Lower leg skin (tissue), 4 donors: ENCODE measurements around the gene UNC50. TPM values are rescaled to one million over a fixed set of nuclear protein-coding genes. Genes with fewer than 3 reads are reported as not detected.
"Not testable (repeated sequence)": the region's sequence is repeated elsewhere in the genome, so short reads cannot be mapped to it uniquely, and the experiment has no call there.

Experiments used
- DNase-seq, 2 donors: peaks; one replicate each; pipeline ENCODE4 v3.0.0-alpha.2; 2019; ENCODE audit warnings: low spot score in 2 of 2
- H3K4me3 ChIP-seq: fragments of 200-600 bp; sonication (generic); 2 replicates; pipeline ENCODE4 v1.5.1; 2017; ENCODE audit warnings: mild to moderate bottlenecking, low read depth; ENCODE audit not compliant: poor library complexity, severe bottlenecking
- CTCF ChIP-seq, 3 donors: fragments of 450-650 bp; IDR thresholded peaks; one replicate each; pipeline ENCODE4 v1.5.1; 2016; ENCODE audit warnings: antibody characterized with exemption in 3 of 3, mild to moderate bottlenecking in 3 of 3, moderate library complexity in 2 of 3
- POLR2A ChIP-seq, 2 donors: fragments of 450-650 bp; IDR thresholded peaks; one replicate each; pipeline ENCODE4 v1.6.1; 2016 to 2017; ENCODE audit warnings: antibody characterized with exemption in 2 of 2, mild to moderate bottlenecking in 1 of 2, moderate library complexity in 1 of 2
- WGBS, 2 donors: methylation state at CpG; one replicate each; pipeline ENCODE4 v1.1.5; 2018; 5-methylcytosine and 5-hydroxymethylcytosine counted together
- intact Hi-C: fragments of 100-400 bp; cut with DNase I; formaldehyde crosslinking; loops from one replicate; pipeline ENCODE4 v1.15.0; 2023; ENCODE audit warnings: low total_unique reads
- total RNA-seq, 4 donors: library from RNA; depleted of rRNA; stranded (reverse); fragments of >200 nt; gene quantifications; one replicate each; pipeline ENCODE4 v1.1.0, GENCODE V29; 2016

The UNC50 gene
- total RNA-seq, 4 donors from 2014 or later, result 38.1 to 52.0 (median 44.2) TPM

- peak in 1 of 2 donors; percentile 76 for DNase-seq
- TF ChIP-seq POLR2A (IDR thresholded peaks at IDR 0.05) (no peak), CTCF (IDR thresholded peaks at IDR 0.05) (no peak)
- H3K4me3 ChIP-seq, result no peak overlapping the region
- WGBS, 2 donors, result 93 to 95% methylated on average over 8 of the region's 8 CpGs
- intact Hi-C loops, result no loop called here
Observed at GRCh38 chr2:98592565-98592964, 15.8 kb upstream of the UNC50 start.

DNA sequence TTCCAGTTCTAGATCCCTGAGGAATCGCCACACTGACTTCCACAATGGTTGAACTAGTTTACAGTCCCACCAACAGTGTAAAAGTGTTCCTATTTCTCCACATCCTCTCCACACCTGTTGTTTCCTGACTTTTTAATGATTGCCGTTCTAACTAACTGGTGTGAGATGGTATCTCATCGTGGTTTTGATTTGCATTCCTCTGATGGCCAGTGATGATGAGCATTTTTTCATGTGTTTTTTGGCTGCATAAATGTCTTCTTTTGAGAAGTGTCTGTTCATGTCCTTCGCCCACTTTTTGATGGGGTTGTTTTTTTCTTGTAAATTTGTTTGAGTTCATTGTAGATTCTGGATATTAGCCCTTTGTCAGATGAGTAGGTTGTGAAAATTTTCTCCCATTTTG lies 13.7 kb upstream of the UNC50 start:
- H3K4me3 ChIP-seq, DNase-seq, intact Hi-C loops: not testable (repeated sequence)
- 94 to 97% methylated on average over 4 of the region's 4 CpGs for WGBS, 2 donors

DNA sequence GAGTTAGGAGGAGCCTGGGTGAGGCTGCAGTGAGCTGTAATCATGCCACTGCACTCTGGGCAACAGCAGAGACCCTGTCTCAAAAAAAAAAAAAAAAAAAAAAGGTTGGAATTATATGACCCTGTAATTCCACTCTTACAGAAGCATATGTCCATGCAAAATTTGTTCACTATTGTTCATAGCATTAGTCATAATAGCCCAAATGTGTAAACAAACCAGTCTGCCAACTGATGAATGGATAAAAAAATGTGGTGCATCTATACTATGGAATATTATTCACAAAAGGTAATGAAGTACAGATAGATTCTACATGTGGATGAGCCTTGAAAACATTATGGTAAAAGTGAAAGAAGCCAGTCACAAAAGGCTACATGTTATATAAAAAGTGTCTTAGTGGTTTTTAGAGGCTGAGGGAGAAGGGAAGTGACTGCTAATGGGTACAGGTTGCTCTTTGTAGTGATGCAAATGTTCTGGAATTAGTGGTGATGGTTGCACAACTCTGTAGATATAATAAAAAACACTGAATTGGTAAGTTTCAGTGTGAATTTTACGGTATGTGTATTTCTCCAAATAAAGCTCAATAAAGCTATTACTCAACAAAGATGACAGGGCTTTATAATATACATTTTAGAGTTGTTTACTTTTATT lies 9.5 kb upstream of the UNC50 start:
- DNase-seq, result no peak
- H3K4me3 ChIP-seq, result no peak overlapping the region
- WGBS, 2 donors, result 82 to 87% methylated on average over 1 of the region's 1 CpG
- TF ChIP-seq CTCF (IDR thresholded peaks at IDR 0.05) (no peak), POLR2A (IDR thresholded peaks at IDR 0.05) (no peak)
- intact Hi-C loops, result no loop called here

- intact Hi-C loops, result no loop called here
- 59 to 78% methylated on average over 3 of the region's 3 CpGs for WGBS, 2 donors
- TF ChIP-seq CTCF (IDR thresholded peaks at IDR 0.05), result no peak
- no peak for TF ChIP-seq POLR2A (IDR thresholded peaks at IDR 0.05)
- H3K4me3 ChIP-seq, result no peak overlapping the region
- no peak for DNase-seq
Observed at GRCh38 chr2:98601532-98602132, 6.8 kb upstream of the UNC50 start.

GRCh38 chr2:98604547-98604946 lies 3.8 kb upstream of the UNC50 start:
- intact Hi-C loops, result no loop called here
- 25 to 29% methylated on average over 2 of the region's 2 CpGs for WGBS, 2 donors
- no peak overlapping the region for H3K4me3 ChIP-seq

DNA sequence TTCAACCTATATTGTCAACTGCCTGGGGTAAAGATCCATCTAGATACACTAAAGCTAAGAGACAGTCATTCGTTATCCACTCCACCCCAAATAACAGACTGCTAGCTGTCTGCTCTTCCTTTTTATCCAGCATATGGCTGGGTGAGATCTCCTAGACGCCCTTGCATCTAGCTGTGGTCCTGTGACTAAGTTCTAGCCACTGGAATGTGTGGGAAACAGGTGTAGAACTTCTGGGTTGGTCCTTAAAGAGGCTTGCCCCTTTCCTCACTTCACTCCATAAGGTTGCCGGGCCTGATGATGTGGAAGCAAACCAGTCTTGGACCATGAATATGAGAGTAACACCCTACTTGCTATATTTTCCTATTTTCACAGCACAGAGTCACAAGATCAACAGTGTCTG lies 3.3 kb upstream of the UNC50 start:
- DNase-seq, result no peak
- no peak overlapping the region for H3K4me3 ChIP-seq
- WGBS, 2 donors, result 55 to 56% methylated on average over 3 of the region's 3 CpGs
- TF ChIP-seq CTCF (IDR thresholded peaks at IDR 0.05) (no peak), POLR2A (IDR thresholded peaks at IDR 0.05) (no peak)
- intact Hi-C loops, result no loop called here

More at GRCh38 chr2:98604547-98604946, 3.8 kb upstream of the UNC50 start:
- TF ChIP-seq POLR2A (IDR thresholded peaks at IDR 0.05), result no peak
- TF ChIP-seq CTCF (IDR thresholded peaks at IDR 0.05), result no peak
- no peak for DNase-seq
